Hematopoietic multipotent progenitor cell treated with erythropoietin and hydrocortisone succinate and interleukin-3 and kit ligand, for 4 days (in vitro differentiated cells): ENCODE data around the gene PPP1R3F.

Experiments used
- DNase-seq: peaks from one replicate; pipeline ENCODE4 v3.0.0-alpha.2; 2015

The PPP1R3F gene

GRCh38 chrX:49249616-49250015, 20.0 kb upstream of the PPP1R3F start:
- DNase-seq = no peak

- no peak for DNase-seq
Measured at GRCh38 chrX:49250066-49250465, 19.5 kb upstream of the PPP1R3F start.

GRCh38 chrX:49250578-49250977, 19.0 kb upstream of the PPP1R3F start:
- DNase-seq = no peak

- DNase-seq = no peak
Measured at GRCh38 chrX:49251325-49251724, 18.3 kb upstream of the PPP1R3F start.

GRCh38 chrX:49254639-49255038, 15.0 kb upstream of the PPP1R3F start:
- DNase-seq = no peak

- DNase-seq = no peak
Measured at GRCh38 chrX:49256268-49256995, 13.2 kb upstream of the PPP1R3F start.

- no peak for DNase-seq
Measured at GRCh38 chrX:49257074-49257790, 12.4 kb upstream of the PPP1R3F start.

- DNase-seq = no peak
Measured at GRCh38 chrX:49257846-49258748, 11.5 kb upstream of the PPP1R3F start.

GRCh38 chrX:49258749-49259124, 10.9 kb upstream of the PPP1R3F start:
- no peak for DNase-seq

- DNase-seq = no peak
Measured at GRCh38 chrX:49260221-49260985, 9.2 kb upstream of the PPP1R3F start.

- no peak for DNase-seq
Measured at GRCh38 chrX:49262603-49263002, 7.0 kb upstream of the PPP1R3F start.

- no peak for DNase-seq
Measured at GRCh38 chrX:49263631-49264030, 6.0 kb upstream of the PPP1R3F start.

GRCh38 chrX:49264460-49264859, 5.1 kb upstream of the PPP1R3F start, which contains the start of gene FOXP3:
Gene FOXP3 (minus strand): TSS chrX:49264710. CDS start chrX:49258505, 6,205 bp downstream.
- DNase-seq = no peak

GRCh38 chrX:49266523-49267445, 2.8 kb upstream of the PPP1R3F start:
- no peak for DNase-seq

- DNase-seq = no peak
Measured at GRCh38 chrX:49268702-49269009, 937 bp upstream of the PPP1R3F start.

GRCh38 chrX:49269010-49269766, 405 bp upstream of the PPP1R3F start:
- DNase-seq = peak; percentile 98

- no peak for DNase-seq
Measured at GRCh38 chrX:49270249-49270921, 792 bp downstream of the PPP1R3F start.

GRCh38 chrX:49271341-49271740, 1.7 kb downstream of the PPP1R3F start:
- no peak for DNase-seq

- DNase-seq = no peak
Measured at GRCh38 chrX:49272421-49272820, 2.8 kb downstream of the PPP1R3F start.

- DNase-seq = peak; percentile 79
Measured at GRCh38 chrX:49273181-49273727, 3.7 kb downstream of the PPP1R3F start.
